HTR-8/SVneo (cell line): Measurements from ENCODE around the gene CMYA5.
"Not testable (repeated sequence)": the region's sequence is repeated elsewhere in the genome, so short reads cannot be mapped to it uniquely, and the experiment has no call there.

Experiments
- DNase-seq: peaks from one replicate; pipeline ENCODE4 v3.0.0; 2011; ENCODE audit warnings: low spot score, mixed read lengths; ENCODE audit not compliant: insufficient read length
- FAIRE-seq: peaks from 2 replicates; lab custom pipeline; 2011; peaks lifted over from hg19 to GRCh38; lab: Jason Lieb, UNC

Gene CMYA5

DNA sequence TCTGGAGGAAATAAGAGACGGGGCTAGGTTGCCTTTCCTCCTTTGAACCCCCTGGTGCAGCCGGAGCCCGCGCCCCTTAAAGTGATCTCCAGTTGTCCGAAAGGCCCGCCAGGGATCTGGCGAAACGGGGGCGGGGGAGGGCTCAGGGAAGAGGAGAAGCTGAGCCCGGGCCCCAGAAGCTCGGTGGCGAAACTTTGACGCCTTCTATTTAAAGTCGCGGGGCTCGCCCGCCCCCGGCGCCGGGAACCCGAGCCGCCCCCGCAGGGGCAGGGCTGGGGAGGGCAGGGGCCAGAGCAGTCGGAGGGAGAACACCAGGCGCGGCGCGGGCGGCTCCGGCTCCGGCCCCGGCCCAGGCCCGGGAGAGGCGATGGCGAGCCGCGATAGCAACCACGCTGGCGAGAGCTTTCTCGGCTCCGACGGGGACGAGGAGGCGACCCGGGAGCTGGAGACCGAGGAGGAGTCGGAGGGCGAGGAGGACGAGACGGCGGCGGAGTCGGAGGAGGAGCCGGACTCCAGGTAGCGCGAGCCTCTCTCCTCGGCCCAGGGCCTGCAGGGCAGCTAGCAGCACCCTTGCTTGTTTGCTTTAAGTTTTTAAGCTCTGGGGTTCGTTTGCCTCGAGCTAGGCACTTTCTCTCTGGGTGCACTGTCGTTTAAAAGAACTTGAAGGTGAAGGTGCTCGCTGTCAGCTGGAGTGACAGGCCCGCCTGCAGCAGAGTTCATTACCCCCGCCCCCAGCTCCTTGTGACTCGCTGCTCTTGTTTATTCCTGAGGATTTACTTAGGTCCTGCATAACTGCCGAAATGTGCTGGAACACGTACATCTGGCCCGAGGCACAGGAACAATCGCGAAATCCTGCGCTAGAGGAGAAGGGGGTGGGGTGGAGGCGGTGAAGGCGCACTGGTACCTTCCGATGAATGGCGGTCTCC lies at the start of gene CMYA5:
CMYA5 (plus strand) TSS at position 296 of the 926 bp plus-strand sequence; CDS start at position 368, 72 bp downstream.
- FAIRE-seq (no peak), DNase-seq (no peak)

DNA sequence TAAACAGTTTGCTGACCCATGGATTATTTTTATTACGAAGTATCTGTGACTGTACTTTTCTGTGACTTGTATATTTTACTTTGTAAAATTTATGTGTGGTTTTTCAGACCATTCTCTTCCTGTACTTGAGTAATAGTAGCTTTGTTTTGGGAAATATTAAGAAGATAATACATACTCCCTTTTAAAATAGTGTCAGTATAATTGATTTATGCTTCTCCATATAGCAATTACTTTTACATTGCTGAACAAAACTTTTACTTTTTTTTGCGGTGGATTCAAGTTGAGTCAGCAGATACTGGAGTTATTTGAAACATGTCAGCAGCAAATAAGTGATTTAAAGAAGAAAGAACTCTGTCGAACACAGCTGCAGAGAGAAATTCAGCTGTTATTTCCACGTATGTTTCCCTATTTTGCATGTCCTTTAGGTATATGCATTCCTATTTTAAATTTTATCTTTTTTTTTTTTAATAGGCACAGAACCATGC lies 49.0 kb upstream of the CMYA5 start:
- FAIRE-seq: no peak

DNA sequence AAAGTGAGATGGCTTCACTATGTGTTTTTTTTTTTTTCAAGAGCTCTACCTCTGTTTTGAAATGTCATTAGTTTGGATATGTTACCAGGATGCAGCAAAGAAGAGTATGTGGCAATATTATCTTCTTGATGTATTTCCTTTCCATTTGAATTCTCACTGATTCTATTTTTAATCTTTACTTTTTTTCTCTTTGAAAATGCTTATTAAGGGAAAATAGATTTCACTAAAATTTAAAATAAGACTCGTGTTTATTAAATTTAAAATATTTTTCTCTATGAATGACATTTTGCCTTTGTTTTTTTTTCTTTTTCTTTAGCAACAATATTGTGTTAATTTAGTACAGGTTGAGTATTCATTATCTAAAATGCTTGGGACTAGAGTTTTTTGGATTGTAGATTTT lies 48.2 kb upstream of the CMYA5 start:
- no peak for DNase-seq
- FAIRE-seq: no peak

More for the DNA sequence above, 49.0 kb upstream of the CMYA5 start:
- no peak for DNase-seq

DNA sequence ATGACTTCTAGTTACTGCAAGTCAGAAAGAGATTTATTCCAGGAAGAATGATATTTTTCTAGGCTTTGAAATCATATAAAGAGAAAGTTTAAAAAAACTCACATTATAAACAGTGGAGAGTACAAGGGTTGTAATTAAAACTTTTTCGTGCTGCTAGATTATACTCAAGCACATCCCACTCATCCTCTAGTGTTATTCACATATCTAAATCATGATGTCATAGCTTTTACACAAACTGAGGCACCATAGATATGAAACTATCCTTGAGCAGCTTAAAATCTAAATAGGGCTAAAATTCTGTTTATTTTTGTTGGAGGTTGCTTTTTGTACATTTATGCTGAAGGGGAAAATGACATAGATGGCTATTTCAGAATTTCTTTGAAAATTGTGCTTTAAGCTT lies 47.4 kb upstream of the CMYA5 start:
- no peak for DNase-seq
- no peak for FAIRE-seq

DNA sequence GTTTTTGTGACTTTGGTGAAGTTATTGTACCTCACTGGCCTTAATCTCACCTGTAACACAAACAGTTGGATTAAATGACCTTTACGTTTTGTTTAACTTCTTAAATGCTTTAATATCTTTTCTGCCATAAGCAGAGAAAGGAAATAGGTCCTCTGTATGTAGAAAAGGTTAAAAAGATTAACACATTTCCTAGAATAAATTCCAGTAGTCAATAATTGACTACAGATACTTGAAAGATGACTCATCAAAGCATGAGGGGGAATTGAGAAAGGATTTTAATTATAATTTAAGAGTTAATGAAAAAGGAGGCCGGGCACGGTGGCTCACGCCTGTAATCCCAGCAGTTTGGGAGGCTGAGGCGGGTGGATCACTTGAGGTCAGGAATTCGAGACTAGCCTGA lies 35.8 kb upstream of the CMYA5 start:
- FAIRE-seq (no peak), DNase-seq (no peak)

DNA sequence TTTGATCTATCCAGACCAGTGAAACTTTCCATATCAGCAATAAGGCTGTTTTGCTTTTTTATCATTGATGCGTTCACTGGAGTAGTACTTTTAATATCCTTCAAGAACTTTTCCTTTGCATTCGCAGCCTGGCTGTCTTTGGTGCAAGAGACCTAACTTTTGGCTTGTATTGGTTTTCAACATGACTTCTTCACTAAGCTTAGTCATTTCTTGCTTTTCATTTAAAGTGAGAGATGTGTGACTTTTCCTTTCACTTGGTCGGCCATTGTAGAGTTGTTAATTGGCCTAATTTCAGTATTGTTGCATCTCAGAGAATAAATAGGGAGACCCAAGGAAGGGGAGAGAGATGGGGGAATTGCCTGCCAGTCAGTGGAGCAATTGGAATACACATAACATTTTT lies 26.4 kb upstream of the CMYA5 start:
- FAIRE-seq: no peak
- DNase-seq: no peak

DNA sequence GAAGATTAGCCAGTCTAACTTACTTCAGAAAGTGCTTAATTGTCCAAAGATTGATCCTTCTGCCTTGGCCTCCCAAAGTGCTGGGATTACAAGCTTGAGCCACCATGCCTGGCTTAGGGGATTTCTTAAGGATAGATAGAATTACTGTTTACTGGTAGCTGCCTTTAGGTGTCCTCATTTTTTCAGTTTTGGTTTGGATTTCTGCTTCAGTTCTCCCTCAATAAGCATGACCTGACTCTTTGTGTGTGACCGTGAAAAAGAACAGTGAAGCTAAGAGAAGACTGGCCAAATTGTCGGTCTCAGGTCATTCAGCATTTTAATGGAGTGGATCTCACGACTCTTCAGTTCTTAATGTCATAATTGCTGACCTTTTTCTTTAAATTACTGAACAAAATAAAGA lies 22.9 kb upstream of the CMYA5 start:
- FAIRE-seq: no peak
- no peak for DNase-seq

DNA sequence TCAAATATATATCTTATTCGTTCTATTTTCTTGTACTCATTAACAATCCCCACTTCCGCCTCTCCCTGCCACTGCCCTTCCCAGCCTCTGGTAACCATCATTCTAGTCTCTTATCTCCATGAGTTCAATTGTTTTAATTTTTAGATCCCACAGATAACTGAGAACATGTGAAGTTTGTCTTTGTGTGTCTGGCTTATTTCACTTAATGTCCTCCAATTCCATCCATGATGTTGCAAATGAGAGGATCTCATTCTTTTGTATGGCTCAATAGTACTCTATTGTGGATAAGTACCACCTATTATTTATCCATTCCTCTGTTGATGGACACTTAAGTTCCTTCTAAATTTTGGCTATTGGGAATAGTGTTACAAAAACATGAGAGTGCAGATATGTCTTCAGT lies 17.2 kb upstream of the CMYA5 start:
- no peak for DNase-seq
- FAIRE-seq: no peak

DNA sequence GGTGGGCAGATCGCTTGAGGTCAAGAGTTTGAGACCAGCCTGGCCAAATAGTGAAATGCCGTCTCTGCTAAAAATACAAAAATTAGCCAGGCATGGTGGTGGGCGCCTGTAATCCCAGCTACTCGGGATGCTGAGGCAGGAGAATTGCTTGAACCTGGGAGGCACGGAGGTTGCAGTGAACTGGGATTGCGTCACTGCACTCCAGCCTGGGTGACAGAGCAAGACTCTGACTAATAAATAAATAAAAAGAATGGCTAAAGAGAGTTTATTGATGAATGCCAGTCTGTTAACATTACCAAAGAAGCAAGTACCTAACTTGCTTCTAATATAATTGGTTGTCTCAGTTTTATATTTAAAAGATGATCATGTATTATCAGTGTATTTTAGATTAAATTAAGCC lies 13.3 kb upstream of the CMYA5 start:
- not testable (repeated sequence) for DNase-seq, FAIRE-seq

DNA sequence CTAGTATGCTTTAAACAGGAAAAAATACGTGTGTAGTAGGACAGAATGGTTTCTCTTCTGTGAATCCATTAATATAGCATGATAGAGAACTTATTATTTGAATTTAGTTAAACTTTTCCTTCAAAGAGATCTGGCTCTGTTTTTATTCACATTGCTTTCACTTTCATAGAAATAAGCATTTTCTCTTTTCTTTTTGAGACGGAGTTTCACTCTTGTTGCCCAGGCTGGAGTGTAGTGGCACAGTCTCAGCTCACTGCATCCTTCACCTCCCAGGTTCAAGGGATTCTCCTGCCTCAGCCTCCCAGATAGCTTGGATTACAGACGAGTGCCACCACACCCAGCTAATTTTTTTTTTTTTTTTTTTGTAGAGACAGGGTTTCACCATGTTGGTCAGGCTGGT lies 7.5 kb upstream of the CMYA5 start:
- DNase-seq, FAIRE-seq: not testable (repeated sequence)

DNA sequence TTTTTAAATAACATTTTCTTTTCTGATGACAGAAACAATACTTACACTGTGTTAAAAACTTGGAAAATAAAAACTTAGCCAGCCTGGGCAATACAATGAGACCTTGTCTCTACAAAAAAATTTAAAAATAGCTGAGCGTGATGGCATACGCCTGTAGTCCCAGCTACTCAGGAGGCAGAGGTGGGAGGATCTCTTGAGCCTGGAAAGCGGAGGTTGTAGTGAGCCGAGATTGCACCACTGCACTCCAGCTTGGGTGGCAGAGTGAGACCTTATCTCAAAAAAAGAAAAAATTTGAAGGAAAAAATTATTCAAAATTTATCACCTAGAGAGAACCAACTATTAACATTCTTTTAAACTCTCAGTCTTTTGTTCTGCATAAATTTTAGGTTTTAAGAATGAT lies 4.9 kb upstream of the CMYA5 start:
- DNase-seq: no peak
- no peak for FAIRE-seq

DNA sequence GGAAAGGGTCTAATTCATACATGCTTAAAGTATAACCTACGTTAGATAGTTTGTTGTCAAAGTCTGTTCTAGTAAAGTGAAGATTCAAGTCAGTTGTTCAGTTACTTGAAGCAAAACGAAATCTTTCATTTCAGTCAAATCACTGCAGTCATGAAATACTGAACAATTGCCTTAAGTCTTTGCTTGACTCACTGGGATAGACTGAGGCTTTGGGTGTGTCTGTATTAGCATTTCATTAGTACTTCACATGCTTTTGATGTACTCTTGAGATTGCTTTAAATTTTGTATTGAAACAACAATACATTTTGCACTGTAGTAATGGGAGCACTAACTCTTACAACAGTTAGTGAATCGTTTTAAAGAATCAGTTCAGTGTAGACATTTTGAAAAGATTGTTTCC lies 4.0 kb upstream of the CMYA5 start:
- FAIRE-seq: no peak

DNA sequence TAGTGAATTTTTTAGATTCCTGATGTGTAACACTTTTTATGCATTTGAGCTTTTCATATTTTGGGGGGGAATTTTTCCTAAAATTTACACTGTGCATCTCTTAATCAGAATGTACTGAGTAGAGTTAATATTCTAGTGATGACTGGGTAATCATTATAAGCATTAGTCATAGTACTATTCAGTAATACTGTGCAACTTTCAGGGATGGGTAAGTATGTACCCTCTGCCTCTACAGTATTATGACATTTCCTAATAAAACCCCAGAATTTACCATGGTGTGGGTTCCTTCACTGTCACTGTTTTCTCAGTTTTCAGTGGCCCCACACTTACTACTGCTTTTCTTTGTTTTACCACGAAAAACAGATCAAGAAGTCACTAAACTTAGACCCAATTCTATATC lies 2.8 kb upstream of the CMYA5 start:
- FAIRE-seq (no peak), DNase-seq (no peak)

More for the DNA sequence above, 4.0 kb upstream of the CMYA5 start:
- DNase-seq: no peak

DNA sequence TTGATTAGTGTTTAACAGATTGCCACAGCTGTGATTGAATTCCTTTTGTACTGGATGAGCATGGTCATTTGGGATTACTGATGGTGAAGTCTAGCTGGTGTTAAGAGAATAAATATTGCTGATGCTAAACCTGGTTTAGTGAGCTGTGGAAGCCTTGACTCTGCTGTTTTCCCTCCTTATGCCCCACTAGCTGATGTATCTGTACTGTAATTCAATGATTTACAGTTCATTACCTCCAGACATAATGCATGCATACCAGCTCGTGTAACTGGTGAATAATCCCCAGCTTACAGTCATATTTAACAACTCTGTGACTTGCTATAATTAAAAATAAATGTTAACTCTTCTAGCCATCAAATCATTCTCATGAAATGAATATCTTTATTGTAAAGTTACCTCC lies 1.7 kb upstream of the CMYA5 start:
- FAIRE-seq (no peak), DNase-seq (no peak)

DNA sequence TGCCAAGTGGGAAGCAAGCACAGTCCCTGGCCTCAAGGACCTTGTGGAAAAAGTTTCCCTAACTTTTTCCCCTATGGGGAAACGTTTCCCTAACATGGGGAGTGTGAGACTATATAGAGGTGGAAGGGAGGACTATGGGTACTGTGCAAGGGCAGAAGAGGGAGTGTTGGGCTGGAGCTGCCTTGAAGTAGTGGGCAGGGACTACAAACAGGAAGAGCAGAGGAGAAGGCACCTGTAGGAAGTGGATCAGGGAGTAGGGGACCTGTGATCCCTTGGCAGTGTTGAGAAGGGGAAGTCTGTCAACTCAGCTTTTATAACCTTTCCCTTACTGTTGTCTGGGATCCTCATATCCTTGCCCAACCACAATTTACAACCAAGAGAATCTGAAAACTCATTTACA lies 1.4 kb downstream of the CMYA5 start:
- DNase-seq (no peak), FAIRE-seq (no peak)

DNA sequence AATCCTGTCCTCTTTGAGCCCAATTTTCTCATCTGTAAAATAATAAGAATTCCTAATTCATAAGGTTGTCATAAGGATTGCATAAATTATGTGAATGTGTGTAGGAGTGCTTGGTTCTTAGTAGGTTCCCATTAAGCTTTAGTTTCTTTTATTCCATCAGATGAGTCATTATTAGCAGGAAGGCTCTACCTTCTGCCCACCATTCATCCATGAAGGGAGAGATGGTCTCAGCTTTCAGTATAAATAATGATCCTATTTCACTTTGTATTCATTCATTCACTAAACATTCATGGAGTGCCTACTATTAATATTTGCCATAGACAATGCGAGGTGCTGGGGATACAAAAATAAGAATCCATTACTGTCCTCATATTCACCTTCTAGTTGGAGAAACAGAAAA lies 3.0 kb downstream of the CMYA5 start:
- FAIRE-seq (no peak), DNase-seq (no peak)

DNA sequence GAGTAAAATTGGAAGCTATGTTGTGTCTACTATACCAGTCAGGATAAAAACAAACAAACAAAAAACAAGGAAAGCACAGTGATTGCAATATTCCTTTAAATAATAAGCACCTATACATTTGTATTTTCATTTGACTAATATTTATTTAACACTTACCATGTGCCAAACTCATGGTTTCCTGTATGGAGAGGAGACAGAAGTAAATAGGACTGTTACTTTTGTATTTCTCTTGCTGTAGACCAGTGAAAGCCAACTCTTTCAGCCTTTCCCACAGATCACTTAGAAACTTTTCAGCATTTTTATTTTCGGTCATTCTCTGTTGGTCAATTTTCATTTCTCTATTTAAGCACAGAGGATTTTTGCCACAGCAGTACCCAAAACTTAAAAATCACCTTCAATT lies 4.5 kb downstream of the CMYA5 start:
- FAIRE-seq: no peak
- DNase-seq: no peak

DNA sequence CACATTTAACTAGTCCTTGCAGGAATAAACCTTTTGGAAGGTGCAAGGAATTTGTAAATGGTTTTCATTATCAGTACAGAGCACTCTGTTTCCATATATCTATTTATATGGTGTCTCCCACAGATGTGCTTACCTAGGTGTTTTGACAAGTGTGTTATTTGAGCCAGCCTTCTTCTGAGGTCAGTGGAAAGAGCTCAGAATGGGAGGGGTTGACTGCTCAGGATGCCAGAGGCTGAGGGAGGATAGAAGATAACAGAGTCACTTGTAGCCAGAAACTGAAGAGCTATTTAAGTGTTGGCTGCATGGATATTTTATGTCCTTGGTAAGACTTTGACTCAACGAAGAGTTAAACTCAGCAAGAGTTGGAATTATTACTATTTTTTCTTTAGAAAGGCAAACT lies 5.0 kb downstream of the CMYA5 start:
- FAIRE-seq (no peak), DNase-seq (no peak)

DNA sequence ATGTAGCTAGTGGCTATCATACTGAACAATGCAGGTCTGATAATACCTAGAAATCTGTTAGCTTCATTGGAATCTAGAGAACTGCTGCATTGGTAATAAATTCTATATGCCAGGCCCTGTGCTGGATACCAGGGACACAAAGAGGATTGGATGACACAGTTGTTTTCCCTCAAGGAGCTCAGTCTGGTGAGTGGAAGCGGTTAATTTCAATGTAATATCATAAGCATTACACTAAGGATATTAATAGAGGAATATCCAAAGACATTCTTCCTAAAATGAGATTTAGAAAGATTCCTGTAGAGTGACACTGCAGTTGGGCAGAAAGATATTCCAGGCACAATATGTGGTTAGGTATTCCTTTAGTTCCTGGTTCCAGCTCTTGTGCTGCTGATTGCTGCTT lies 5.9 kb downstream of the CMYA5 start:
- no peak for DNase-seq
- no peak for FAIRE-seq

DNA sequence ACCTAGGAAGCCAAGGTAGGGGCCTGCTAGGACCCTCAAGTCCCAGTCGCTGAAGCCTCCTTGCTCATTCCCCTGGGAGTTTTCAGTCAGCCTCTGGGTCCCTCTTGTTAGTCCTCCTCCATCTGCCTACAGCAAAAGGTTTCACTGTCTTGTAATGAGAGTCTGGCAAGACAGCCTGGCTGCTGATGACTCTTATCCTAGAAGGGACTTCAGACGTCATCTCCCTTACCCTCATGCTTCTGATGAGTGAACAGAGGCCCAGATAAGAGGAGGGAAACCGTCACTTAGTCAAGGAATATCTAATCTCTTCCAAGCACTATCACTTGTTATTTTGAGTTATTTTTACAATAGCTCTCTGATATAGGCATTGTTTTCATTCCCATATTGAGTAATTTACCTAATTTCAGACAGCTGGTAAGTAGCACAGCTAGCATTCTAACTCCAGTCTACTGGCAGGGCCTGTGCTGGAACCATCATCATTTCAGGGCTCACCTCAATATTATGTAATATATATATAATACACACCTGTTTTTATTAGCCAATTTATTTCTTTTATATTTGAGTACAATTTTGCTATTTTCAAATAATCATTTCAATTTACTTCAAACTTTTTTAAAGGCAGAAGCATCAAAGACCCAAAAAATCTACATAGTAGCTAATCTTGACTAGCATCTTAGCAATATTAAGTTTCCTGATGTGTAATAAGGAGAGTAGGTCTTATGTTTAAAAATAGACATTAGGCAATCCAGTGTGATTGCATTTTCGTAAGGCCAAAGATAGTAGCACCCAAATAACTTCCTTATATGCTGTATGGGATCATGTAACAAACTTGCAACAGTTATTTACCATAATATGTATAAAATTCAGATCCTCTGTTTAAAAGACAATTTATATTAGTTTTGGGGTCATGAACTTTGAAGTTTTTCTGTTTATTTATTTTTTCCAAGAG lies 7.9 kb downstream of the CMYA5 start:
- DNase-seq: no peak
- no peak for FAIRE-seq
